CD4-positive, alpha-beta T cell treated with Interleukin-4 for 1 hour (primary cell): Measurements from ENCODE around the gene CALCR.
"Not testable (repeated sequence)": the region's sequence is repeated elsewhere in the genome, so short reads cannot be mapped to it uniquely, and the experiment has no call there.

ENCODE experiments used
- DNase-seq, 2 donors: peaks; one replicate each; pipeline ENCODE4 v3.0.0-alpha.2; 2020 to 2022

Gene CALCR

DNA sequence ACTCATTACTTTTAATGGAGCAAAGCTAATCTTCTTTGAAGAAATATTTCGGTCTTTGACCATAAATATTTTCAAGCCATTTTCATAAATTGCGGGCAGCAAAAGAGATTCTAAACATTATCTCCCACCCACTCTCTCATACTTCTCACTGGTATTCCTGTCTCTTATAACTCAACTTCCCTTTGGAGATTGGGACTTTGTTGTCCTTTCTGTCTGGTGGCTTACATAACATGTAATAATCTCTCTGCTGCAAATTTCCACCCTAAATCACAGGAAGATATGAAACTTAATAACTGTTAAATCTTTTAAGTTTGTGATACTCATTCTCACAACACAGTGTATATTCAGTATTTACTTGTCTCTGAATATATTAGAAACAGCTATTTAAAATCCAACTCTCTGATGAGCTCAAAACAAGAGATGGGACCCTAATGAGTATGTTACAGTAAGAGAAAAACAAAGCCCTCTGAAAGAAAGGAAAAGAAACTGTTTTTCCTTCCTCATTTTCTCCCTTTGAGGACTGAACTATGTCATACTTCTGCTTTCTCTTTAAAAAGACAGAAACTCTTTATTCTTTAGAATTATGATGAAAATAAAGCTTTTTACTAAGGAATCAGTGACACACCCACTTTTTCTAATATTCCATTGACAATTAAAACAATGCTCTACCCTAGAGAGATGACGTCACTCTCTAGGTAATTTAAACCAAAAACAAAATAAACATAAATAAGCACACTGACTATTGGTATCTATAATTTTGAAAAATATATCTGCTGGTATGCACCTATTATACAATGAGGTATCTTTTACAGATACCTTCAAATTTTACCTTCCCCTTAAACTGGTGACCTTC lies 14.7 kb downstream of the CALCR start:
- DNase-seq: no peak

GRCh38 chr7:93558705-93559614 lies 15.6 kb downstream of the CALCR start:
- no peak for DNase-seq

- no peak for DNase-seq
Observed at GRCh38 chr7:93551931-93552330, 22.6 kb downstream of the CALCR start.

- no peak for DNase-seq
Observed at GRCh38 chr7:93551063-93551895, 23.2 kb downstream of the CALCR start.

GRCh38 chr7:93547716-93548115 lies 26.8 kb downstream of the CALCR start:
- DNase-seq: no peak

DNA sequence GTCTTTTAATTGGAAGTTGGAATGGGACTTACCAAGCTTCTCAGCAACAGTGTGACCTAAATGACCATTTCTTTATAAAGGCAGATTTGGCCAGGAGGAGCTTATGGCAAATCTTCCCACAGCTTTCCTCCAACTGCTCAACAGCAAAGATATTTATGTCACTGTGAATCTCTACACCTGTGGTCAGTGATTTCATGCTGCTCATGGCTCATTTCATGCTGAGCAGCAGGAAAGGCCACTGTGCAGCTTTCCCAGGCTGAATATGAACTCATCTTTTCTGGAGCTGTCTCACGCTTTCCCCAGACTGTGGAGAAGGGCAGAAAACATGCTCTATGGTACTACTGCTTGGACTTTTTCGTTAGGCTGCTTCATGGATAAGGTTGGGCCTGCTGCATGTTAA lies 29.8 kb downstream of the CALCR start:
- DNase-seq: no peak

DNA sequence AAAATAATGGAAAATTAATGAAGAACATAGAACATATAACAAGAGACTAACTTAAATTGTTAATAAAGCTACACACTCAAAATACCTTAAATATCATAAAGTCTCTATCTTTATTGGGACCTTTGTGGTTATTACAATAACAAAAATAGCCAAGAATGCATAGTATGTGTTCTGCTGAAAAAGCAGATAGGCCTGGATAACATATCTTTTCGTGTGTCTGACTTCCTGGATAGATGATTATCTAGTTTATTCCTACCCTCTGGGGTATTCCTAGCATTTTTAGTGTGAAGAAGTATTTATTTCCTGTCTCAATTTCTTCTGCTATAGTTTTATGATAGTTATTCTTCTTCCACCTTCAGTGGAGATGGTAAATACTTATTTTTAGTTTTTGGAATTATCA lies 36.5 kb downstream of the CALCR start:
- no peak for DNase-seq

DNA sequence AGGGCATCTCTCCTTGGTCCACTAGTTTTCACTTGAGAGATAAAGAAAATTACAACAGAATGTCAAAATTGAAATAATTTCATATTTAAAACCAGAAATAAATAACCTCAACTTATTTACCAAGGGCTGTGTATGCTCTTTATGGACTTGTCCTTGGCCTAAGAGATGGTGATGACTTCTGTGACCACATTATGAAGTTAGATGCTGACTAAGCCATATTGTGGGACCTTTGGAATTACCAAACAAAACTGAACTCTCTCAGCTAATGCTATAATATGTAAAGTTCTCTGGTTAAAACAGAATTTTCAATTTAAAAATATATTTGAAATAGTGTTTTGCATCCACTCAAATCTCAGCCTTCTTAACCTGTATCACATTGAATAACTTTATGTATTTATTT lies 38.9 kb downstream of the CALCR start:
- no peak for DNase-seq

DNA sequence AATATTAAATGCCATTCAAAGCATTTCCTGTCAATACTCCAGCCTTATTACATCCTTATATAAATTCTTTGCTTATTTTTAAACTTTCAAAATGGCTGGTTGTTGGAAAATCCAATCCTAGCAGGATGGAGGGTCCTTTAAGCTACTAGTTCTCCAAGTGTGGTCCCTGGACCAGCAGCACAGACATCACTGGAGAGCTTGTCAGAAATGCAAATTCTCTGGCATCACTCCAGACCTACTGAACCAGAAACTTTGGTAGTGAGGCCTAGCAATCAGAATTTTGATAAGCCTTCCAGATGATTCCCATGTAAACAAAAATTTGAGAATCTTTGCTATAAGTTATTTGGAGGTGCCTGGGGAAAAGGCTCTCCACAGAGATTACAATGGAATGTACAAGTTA lies 43.8 kb downstream of the CALCR start:
- no peak for DNase-seq

GRCh38 chr7:93516834-93517233 lies 57.7 kb downstream of the CALCR start:
- DNase-seq: no peak

GRCh38 chr7:93515144-93515543 lies 59.4 kb downstream of the CALCR start:
- DNase-seq: no peak

DNA sequence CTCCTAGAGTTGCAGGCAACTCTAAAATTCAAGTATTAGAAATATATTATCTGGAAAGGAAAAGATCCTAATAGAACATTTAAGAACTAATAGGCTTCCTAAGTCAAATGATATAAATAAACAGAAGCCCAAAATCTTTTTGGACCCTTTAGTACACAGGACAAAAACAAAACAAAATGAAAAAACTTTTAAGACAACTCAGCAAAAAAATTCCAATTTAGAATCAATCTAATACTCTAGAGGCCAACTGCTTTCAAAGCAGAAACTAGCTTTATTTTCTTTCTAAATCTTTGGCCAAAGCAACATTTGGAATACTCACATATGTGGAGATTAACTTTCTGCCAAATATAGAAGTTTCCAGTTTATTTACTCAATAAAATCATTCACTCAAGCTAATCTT lies 65.2 kb downstream of the CALCR start:
- no peak for DNase-seq

GRCh38 chr7:93503088-93503487 lies 71.4 kb downstream of the CALCR start:
- DNase-seq: no peak

DNA sequence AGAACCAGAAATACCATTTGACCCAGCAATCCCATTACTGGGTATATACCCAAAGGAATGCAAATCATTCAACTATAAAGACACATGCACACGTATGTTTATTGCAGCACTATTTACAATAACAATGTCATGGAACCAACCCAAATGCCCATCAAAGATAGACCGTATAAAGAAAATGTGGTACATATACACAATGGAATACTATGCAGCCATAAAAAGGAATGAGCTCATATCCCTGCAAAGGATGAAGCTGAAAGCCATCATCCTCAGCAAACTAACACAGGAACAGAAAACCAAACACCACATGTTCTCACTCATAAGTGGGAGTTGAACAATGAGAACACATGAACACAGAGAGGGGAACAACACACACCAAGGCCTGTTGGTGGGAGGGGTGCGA lies 82.7 kb downstream of the CALCR start:
- not testable (repeated sequence) for DNase-seq

DNA sequence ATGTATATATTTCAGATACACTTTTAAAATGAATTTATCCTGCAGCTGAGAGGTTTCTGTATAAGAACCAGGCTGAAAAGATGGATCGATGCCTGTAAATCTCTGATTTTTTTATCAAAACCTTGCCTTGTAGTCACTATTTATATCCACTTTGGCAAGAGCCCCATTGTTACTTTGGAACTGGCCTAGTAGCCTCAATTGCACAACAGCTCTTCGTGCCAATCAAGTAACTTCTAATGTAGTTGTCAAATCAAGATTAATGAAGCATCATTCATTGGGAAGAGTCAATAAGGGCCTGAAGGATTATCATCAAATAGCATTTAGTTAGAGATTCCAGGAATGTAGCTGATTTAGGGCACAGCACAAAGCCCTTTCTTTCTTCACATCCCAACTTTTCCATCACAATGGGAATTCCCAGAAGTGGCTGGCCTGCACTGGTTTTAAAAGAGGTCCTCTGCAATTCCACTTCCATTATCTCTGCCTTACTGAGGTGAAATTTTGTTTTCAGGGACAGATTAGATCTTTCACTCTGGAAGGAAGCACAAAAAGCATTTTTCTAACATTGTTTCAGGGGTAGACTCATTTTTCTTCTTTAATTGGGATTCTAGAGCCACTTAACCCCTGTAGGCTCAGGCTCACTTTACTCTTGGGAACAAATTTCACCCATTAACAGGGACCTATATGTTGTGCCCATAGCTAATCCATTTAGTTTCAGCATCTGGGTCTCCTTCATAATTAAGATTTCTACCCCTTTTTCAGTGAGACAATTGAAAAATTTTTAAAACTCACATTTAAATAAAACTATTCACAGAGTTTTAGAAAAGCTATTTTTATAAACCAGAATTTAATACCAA lies 97.8 kb downstream of the CALCR start:
- DNase-seq: no peak

GRCh38 chr7:93475811-93476210 lies 98.7 kb downstream of the CALCR start:
- no peak for DNase-seq

GRCh38 chr7:93471456-93471855 lies 103.1 kb downstream of the CALCR start:
- no peak for DNase-seq

GRCh38 chr7:93463764-93464163 lies 110.8 kb downstream of the CALCR start:
- no peak for DNase-seq

DNA sequence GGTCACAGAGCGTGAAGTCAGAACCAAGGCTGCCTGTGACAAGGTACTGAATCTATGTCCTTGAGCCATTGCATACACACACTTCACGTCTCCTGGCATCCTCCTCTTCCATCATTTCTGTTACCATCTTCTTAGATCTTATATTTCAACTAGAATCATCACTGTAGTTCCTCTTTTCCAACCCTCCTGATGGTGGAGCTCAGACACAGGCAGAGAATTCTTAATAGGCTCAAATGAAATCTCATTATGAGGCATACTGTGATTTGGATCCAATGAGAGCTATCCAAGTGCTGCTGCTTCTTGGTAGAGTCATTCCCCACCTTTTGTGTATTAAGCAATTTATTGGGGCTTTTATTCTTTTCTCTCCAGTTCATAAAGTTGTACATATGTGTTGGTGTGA lies 113.2 kb downstream of the CALCR start:
- no peak for DNase-seq

GRCh38 chr7:93453262-93453661 lies 121.3 kb downstream of the CALCR start:
- no peak for DNase-seq

- DNase-seq: no peak
Observed at GRCh38 chr7:93448176-93448575, 126.3 kb downstream of the CALCR start.

GRCh38 chr7:93447509-93447908 lies 127.0 kb downstream of the CALCR start:
- DNase-seq: no peak
